GM18907 (cell line): ENCODE results near the gene KYAT1.

Experiments used
- ATAC-seq: cut with Tn5 transposase; IDR thresholded peaks from one replicate; pipeline ENCODE4 v1.9.1; 2021; ENCODE audit warnings: mild to moderate bottlenecking, moderate library complexity; ENCODE audit not compliant: unreplicated experiment

KYAT1 gene

DNA sequence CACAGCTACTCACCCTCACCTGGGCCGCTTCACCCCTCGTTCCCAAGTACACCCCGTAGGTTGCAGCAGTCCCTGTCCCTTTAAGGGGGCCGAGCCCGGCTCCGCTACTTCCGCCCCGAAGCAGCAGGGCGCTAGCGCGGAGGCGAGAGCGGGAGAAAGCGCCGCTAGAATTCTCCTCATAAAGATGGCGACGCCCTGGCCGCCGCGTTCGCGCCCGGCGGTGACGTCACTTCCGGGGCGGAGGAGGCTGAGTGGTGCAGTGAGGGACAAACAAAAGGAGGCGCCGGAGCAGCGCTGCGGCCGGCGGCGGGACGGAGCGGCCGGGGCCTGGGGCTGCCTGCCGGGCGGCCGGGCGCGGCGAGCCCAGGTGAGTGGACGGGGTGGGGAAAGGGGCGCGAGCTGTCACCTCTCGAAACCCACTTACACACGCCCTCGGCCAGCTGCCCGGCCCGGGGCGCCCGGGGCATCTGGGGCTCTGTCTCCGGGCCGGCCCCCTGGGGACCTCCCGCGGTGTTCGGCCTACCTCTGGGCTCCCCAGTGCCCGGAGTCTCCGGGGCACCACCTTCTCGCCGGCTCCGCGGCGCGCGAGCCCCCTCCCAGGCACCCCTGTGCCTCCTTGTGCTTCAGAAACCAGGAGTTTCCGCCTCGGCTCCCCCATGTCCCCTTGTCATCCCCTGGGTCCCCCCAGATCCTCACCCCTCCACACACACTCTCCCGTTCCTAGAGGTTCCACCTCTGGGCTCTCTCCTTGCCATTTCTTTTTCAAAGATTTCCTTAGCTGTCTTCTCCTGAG lies at the start of gene KYAT1, which contains the start of gene LRRC8A:
TSS of gene KYAT1 (minus strand) at position 67 of the 793 bp plus-strand sequence. CDS start 36,545 bp downstream, outside the sequence.
TSS of gene LRRC8A (plus strand) at position 250 of the 793 bp plus-strand sequence. CDS start 25,032 bp downstream, outside the sequence.
- ATAC-seq, result peak; percentile 85

GRCh38 chr9:128929560-128929959 lies 47.8 kb upstream of the KYAT1 start:
- ATAC-seq, result no peak

- no peak for ATAC-seq
These were observed 46.9 kb upstream of the KYAT1 start for GRCh38 chr9:128928624-128929023.

DNA sequence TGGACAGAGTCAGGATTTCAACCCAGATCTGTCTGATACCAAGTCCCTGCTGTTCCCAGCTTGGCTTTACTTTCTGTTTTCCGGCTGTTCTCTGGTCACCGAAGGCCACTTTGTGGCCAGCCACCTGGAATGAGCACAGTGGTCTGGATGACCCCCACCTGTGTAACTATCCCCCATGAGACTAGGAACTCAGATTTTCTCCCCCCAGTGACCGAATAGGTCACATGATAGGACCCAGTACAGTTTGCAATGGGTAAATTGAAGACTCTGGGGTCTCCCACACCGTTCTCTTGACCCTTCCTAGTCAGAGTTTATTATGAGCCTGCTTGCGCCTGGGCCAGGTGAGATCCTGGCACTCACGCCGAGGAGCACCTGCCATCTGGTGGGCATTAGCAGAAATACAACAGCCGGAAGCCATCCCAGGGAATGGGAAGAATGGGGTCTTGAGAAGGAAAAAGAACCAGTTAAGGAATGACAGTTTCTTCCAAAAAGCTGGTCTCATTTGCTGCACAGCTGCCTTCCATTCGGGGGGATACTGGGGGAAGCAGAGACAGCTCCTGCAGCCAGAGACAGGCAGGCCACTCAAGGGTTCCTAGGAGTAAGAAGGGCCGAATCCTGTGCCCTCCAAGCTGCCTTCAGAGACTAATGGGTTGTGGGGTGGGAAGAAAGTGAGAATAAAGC lies 46.1 kb upstream of the KYAT1 start:
- no peak for ATAC-seq

GRCh38 chr9:128923493-128923883 lies 41.7 kb upstream of the KYAT1 start:
- ATAC-seq, result no peak

GRCh38 chr9:128921881-128922763 lies 40.4 kb upstream of the KYAT1 start:
- no peak for ATAC-seq

DNA sequence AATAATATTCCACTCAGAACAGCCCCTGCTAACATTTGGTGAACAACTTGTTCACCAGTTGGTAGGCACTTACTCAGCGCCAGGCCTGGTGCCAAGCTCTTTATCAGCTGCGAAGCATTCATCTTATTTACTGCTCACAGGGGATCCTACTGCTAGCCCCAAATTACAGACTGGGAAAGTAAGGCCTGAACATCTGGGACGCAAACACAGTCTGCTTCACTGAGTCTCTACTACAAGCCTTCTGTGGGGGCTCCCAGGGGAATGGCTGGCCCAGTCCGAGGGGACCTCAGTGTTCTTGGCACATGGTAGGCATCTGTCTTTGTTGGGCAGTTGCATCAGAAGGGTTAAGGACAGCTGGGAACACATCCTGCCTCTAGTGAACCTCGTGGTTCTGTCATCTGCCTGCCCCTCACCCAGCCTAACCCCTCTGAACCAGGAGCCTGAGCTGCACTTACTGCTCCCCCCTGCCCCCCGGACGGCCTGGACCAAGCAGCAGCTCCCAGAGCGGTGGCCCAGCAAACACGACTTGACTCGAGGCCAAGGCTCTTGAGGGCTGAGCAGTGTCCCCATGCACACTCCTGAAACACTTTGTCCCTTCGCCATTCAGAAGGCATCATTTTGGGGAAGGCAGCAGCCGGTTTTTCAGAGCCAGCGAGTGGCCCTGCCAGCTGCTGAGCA lies 38.8 kb upstream of the KYAT1 start, which contains the start of gene PHYHD1:
TSS of gene PHYHD1 (plus strand) at position 602 of the 678 bp plus-strand sequence. CDS start 1,342 bp downstream, outside the sequence.
- ATAC-seq, result no peak

- no peak for ATAC-seq
These were observed 37.8 kb upstream of the KYAT1 start for GRCh38 chr9:128919402-128920089.

- no peak for ATAC-seq
These were observed 37.2 kb upstream of the KYAT1 start for GRCh38 chr9:128918921-128919320.

DNA sequence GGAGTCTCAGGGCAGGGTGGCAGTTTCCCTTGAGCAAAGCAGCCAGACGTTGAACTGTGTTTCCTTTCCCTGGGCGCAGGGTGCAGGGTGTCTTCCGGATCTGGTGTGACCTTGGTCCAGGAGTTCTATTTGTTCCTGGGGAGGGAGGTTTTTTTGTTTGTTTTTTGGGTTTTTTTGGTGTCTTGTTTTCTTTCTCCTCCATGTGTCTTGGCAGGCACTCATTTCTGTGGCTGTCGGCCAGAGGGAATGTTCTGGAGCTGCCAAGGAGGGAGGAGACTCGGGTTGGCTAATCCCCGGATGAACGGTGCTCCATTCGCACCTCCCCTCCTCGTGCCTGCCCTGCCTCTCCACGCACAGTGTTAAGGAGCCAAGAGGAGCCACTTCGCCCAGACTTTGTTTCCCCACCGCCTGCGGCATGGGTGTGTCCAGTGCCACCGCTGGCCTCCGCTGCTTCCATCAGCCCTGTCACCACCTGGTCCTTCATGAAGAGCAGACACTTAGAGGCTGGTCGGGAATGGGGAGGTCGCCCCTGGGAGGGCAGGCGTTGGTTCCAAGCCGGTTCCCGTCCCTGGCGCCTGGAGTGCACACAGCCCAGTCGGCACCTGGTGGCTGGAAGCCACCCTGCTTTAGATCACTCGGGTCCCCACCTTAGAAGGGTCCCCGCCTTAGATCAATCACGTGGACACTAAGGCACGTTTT lies 35.5 kb upstream of the KYAT1 start:
- no peak for ATAC-seq

- ATAC-seq, result no peak
These were observed 35.0 kb upstream of the KYAT1 start for GRCh38 chr9:128916745-128917144.

- no peak for ATAC-seq
These were observed 34.5 kb upstream of the KYAT1 start for GRCh38 chr9:128916204-128916603.

DNA sequence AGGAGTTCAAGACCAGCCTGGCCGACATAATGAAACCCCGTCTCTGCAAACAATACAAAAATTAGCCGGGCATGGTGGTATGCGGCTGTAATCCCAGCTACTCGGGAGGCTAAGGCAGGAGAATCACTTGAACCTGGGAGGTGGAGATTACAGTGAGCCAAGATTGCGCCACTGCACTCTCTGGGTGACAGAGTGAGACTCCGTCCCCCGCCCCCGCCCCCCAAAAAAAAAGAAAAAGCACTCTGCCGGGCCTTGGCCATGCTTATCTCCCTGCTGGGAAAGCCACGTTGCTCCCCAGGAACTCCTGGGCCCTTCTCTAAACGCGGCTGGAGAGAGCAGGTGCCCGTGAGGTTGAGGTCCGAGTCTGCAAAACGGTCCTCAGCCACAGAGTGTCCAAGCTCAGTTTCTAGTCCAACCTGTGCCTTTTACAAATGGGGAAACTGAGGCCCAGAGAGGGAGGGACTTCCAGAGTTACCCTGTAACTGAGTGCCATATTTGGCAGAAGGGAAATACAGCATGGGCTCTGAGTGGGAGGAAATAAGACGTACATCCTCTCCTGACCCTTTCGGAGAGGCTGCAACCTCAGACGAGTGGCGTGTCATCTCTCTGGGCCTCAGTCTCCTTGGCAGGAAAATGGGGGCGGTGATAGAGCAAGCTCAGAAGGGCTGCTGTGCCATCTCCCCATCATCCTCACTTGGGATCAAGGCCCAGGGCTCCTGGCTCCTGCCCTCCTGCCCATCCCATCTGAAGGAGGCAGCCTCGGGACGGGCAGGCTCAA lies 32.4 kb upstream of the KYAT1 start:
- no peak for ATAC-seq

DNA sequence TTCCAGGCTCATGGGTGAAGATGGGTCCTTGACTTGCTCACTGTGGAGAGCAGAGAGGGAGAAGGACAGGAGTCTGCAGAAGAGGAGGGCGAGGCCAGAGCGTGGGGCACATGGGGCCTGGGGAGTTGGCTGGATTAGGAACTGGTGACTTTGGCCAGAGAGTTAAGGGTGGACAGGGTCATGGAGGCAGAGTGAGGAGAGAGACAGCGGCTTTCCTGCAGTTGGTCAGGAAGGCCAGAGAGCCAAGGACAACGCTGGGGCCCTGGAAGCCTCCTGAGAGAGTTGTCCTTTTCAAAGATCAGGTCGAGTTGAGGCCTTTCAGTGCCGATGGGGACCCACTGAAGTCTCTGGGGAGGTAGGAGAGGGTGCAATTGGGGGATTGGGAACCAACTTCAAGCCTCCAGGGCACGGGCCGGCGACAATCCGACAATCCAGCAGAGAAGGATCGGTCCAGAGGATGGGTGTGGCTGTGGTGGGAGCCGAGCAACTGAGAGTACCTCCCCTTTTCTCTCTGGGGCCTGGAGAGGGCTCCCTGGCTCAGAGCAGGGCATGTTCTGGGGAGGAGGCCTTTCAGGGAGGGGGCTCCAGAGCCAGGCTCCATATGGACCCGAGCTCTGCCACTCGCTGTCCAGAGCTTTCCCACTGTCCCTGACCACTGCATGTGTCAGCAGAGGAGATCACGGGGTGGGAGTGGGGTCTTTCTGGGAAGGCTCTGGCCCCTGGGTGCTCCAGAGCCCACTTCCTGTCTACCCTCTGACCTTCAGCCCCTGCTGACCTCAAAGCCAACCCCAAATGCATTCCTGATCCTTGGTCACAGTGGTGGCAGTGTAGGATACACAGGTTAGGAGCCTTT lies 31.5 kb upstream of the KYAT1 start:
- no peak for ATAC-seq

DNA sequence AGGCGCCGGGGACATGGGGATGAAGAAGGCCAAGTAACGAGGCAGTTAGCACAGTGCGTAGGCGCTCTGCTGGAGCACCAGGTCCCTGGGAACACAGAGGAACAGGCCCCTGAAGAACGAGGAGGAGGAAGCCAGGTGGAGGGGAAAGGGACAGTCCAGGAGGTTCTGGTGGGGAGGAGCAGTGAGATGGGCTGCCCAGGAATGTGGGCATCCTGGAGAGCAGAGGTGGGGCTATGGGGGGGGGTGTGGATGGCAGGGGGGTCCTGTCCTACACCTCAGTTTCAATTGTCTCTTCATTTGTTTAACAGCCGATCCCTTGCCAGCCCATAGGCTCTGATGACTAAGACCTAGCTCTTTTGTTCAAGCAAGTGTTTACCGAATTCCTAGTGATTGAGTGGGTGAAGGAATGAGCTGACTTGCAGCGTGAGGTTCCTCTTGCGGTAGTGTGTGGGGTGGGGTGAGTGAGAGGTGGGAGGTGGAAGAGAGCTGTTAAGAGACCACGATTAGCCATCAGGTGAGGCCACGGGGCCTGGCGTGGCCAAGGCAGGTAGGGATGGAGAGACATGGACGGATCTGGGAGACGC lies 30.6 kb upstream of the KYAT1 start:
- ATAC-seq, result no peak

- ATAC-seq, result no peak
These were observed 29.8 kb upstream of the KYAT1 start for GRCh38 chr9:128911529-128912035.

DNA sequence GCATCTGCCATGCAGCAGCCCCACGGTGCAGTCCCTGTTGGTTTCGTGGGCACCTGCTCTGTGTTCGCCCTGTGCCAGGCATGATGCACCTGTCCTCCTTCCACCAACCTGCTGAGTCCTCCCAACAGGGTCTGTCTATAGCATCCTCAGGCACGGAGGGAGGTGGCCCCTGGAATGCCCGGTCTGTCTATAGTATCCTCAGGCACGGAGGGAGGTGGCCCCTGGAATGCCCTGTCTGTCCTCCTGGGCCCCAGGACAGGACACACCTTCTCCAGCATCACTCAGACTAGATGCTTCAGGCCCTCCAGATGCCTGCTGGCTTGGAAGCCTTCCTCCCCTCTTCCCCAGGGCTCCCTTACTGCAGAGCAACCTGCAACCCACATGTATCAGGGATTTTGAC lies 29.2 kb upstream of the KYAT1 start:
- ATAC-seq, result no peak
